GM21381 (cell line): Measurements from ENCODE around the gene CHN1.

Experiments
- ATAC-seq: cut with Tn5 transposase; IDR thresholded peaks from one replicate; pipeline ENCODE4 v1.9.1; 2021; ENCODE audit warnings: mild to moderate bottlenecking, moderate library complexity; ENCODE audit not compliant: unreplicated experiment

Gene CHN1, protein sequence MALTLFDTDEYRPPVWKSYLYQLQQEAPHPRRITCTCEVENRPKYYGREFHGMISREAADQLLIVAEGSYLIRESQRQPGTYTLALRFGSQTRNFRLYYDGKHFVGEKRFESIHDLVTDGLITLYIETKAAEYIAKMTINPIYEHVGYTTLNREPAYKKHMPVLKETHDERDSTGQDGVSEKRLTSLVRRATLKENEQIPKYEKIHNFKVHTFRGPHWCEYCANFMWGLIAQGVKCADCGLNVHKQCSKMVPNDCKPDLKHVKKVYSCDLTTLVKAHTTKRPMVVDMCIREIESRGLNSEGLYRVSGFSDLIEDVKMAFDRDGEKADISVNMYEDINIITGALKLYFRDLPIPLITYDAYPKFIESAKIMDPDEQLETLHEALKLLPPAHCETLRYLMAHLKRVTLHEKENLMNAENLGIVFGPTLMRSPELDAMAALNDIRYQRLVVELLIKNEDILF

GRCh38 chr2:175004980-175005732 lies at the start of gene CHN1:
Gene CHN1 (minus strand): TSS chr2:175005381. CDS start chr2:175004912, 469 bp downstream.
- peak; percentile 83 for ATAC-seq

GRCh38 chr2:175054340-175054739 lies 49.2 kb upstream of the CHN1 start:
- no peak for ATAC-seq

DNA sequence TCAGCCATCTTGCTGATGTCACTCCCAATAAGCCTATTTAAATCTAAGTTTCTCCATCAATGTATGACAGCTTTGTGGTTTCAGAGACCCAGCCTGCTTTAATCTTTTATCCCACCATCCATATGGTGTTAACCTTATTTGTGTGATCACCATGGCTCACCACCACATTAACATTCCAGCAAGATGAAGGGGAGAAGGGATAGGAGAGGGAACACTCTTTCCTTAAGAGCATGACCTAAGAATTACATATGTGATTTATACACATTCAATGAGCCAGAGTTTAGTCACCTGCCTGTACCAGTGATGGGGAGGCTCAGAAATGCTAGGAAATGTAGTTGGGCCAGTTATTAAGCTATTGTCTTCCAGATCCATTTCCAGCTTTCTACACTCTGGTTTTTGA lies 44.5 kb upstream of the CHN1 start:
- ATAC-seq: no peak

DNA sequence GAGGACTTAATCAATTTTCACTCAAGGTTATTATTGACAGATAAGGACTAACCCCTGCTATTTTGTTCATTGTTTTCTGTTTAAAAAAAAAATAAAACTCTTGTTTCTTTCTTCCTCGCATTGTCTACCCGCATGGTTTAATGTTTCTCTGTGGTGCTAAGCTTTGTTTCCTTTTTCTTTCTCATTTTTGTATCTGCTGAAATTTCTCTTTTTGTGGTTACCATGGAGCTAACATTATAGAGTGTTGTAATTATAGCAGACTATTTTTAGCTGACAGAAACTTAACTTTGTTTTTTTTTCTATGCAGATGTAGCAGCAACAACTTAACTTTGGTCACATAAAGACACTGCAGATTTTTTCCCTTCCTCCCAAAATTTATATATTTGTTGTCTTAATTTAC lies 43.1 kb upstream of the CHN1 start:
- no peak for ATAC-seq

DNA sequence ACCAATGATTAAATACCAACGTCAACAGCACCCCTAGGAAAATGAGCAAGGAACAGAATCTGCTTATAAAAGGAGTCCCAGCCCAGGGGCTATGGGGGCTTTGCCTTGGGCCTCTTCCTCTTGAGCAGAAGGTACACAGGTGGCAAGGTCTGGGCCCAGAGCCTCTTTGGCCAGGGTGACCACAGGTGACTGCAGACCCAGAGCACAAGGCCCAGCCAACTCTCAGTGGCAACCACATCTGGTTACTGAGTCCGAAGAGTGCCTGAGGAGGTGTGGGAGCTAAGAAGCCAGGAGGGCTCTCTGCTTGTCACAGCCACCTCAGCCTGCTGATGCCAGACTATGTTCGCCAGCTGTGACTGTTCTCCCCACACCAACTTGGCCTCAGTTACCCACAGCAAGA lies 34.3 kb upstream of the CHN1 start:
- no peak for ATAC-seq

GRCh38 chr2:175039031-175039430 lies 33.9 kb upstream of the CHN1 start:
- no peak for ATAC-seq

DNA sequence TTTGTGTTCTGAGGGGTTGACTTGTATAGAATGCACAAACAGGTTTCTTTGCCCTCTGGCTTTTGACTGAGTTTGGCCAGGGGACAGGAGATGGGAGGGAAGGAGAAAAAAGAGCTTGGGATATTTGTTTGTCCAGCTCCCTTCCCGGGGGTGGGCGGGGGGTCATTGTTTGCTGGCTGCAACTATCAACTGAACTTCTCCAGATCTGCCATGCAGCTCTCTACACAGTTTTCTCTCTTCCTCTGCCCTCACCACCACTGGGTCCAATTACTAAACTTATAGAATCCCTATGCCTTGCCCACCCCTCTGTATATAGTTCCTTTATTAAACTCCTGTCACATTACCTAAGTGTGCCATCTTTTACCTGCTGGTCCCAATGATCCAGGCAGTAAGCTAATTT lies 32.8 kb upstream of the CHN1 start:
- ATAC-seq: no peak

DNA sequence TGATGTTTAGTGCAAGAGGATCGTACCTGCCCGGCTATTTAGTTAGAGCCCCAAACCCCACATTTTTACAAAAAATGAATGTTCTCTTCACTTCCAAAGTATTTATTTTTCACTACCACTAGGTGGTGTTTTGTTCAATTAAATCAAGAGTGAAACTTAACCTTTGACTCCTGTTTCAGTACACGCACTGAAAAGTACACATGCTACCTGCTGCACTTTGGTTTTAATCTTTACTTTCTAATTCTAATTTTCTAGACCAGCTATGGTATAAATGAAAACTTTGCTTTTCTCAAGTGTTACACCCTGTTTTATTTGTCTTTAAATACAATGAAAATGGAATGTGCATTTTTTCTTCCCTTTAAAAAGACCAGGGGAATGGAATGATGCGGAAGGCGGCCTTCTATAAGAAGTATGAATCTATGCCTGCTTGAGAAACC lies 31.4 kb upstream of the CHN1 start:
- ATAC-seq: no peak

- ATAC-seq: no peak
These were observed 30.6 kb upstream of the CHN1 start for GRCh38 chr2:175035806-175036205.

DNA sequence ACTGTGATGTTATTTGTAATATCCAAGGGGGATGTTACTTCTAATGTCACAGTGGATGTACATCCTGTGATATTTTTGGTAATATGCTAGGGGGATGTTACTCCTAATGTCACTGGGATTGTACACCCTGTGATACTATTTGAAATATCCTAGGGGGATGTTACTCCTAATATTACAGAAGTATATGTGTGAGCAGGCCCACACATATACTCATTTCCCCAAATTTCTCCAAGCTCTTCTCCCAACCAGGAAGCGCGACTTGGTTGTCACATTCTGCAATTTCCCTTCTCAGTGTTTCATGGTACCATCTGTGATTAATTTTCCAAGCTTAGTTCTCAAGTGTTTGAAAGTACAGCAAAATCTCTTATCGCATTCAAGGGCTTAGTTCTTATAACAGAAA lies 29.5 kb upstream of the CHN1 start:
- ATAC-seq: no peak

- no peak for ATAC-seq
These were observed 25.4 kb upstream of the CHN1 start for GRCh38 chr2:175030380-175031271.

DNA sequence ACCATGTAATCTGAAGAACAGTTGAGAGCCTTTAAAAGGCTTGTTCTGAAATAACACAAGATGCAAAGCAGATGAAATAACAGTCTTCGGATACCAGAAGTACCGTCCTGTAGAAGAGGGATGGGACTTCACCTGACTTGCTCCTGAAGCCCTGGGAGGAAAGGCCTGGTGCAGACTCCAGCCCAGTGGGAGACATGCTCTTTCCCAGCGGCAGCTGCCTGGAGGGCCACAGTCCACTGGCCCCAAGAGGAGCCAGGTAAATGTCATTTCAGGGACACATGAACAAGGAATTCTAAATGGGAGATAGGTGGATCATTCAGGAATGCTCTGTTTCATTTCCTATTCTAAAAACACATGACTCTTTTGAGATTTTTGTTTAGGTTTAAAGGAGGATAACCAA lies 22.6 kb upstream of the CHN1 start:
- ATAC-seq: no peak

GRCh38 chr2:175026385-175026784 lies 21.2 kb upstream of the CHN1 start:
- no peak for ATAC-seq

DNA sequence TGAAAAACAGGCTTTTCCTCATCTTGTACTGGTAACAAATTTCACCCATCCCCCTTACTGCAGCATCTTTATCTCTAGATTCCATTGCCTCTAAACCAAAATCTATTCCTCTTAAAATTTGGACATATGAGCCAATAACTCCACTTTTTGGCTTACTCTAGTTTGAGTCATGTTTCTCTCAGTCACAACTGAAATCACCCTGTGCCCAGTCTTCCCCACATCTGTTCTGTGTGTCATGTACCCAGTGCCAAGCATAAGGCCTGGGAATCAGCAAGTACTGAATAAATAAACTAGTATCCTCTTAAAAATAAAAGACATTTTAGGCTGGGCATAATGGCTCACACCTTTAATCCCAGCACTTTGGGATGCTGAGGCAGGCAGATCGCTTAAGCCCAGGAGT lies 20.8 kb upstream of the CHN1 start:
- no peak for ATAC-seq

DNA sequence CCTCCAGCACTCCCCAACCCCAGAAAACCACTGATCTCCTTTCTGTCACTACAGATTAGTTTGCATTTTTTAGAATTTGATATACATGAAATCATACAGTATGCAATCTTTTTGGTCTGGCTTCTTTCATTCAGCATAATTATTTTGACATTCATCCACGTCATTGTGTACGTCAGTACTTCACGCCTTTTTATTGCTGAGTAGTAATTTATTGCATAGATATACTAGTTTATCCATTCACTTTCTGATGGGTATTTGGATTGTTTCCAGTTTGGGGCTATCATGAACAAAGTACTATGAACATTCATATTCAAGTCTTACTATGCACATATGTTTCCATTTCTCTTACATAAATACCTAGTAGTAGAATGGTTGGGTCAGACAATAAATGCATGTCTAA lies 20.1 kb upstream of the CHN1 start:
- ATAC-seq: no peak

GRCh38 chr2:175022923-175023322 lies 17.7 kb upstream of the CHN1 start:
- no peak for ATAC-seq

GRCh38 chr2:175019566-175020327 lies 14.6 kb upstream of the CHN1 start:
- ATAC-seq: no peak

GRCh38 chr2:175017618-175018414 lies 12.6 kb upstream of the CHN1 start:
- ATAC-seq: no peak

- no peak for ATAC-seq
These were observed 10.2 kb upstream of the CHN1 start for GRCh38 chr2:175015340-175015739.

- ATAC-seq: no peak
These were observed 7.3 kb upstream of the CHN1 start for GRCh38 chr2:175012516-175012915.
